Measurements from ENCODE around the gene OGG1.

DNA sequence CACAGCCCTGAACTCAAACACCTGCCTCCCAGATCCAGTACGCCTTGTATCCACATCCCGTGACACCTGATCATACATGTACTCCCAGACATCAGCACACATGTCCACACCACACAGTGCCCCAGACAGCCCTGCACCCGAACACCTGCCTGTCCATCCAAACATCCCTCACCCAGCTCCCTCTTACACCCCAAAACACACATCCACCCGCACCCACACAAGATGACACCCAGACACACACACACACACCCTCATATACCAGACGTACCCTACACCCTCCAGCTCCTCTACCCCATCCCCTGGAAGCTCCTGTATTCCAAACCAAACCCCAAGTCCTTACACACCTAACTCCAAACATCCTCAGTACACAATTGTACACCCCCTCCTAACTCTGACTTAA lies 19.3 kb downstream of the OGG1 start:
- TF ChIP-seq CTCF (IDR thresholded peaks at IDR 0.05; ENCODE audit: insufficient read depth, low read depth, low read length) (no peak), EZH2 (IDR thresholded peaks at IDR 0.05; ENCODE audit: insufficient read depth, low read length) (no peak)

Measured in astrocyte (in vitro differentiated cells and primary cell).